Measurements from ENCODE around the gene SLC7A1.

DNA sequence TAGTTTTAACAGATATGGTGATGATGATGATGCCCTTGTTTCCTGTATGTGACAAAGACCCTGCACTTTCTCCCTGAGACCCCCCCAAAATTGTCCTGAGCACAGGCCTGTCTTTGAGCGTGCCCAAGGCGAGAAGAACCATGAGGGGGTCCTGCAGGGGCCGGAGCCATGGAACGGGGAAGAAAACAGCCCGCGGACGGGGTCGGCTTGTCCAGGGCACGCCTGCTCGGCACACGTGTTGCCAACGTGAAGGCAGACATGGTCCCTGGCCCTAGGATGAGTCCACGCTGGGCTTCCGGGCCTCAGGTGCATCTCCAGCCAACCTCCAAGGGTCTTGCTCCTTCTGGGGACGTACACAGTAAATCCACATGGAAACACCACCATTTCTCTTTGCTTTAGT is 90.8 kb downstream of the SLC7A1 start:
- TF ChIP-seq CTCF (IDR thresholded peaks at IDR 0.05) (no peak), POLR2AphosphoS5 (IDR thresholded peaks at IDR 0.05) (no peak), POLR2A (IDR thresholded peaks at IDR 0.05) (no peak)

Data from breast epithelium (tissue), 3 donors.